CD4-positive, alpha-beta T cell treated with Interleukin-17A for 1 hour (primary cell): Measurements from ENCODE around the gene MACO1.

Experiments used
- DNase-seq: peaks from one replicate; pipeline ENCODE4 v3.0.0-alpha.2; 2020

The MACO1 gene

DNA sequence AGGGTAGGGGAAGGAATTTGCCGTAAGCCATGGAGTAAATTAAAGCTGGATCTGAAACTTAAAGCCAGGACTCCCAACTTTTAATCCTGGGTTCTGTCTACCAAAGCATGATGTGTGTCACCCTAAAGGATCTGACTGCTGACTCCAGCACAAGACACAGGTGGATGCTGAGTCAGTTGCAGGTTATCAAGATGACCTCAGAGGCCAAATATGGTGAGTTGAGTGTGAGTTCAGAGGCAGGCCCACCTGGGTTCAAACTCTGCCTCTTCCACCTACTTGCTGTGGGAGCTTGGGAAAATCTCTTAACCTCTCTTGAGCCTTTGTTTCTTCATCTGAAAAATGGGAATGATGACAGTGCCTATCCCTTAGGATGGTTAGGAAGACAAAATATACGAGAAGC is 96.1 kb downstream of the MACO1 start:
- DNase-seq = no peak

DNA sequence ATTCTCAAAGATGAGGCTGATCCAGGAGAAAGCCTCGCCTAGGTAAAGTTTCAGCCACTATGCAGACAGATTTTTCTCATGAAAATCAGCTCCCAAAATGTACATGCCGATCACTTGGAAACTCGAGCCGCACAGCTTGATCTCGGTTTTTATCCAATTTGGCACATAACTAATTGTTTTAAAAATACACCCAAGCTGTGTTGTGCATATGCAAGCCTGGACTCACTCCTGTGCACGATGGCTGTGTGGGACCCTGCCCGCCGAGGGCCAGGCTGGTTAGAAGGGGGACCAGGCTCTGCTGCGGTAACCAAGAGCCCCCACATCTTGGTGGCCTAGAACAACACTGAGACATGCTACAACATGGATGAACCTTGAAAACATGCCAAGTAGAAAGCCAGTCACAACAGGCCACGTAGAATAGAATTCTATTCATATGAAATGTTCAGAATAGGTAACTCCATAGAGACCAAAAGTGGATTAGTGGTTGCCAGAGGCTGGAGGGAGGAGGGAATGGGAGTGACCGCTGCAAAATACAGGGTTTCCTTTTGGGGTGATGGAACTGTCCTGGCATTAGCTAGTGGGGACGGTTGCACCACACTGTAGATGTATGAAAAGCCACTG is 96.6 kb downstream of the MACO1 start:
- no peak for DNase-seq

DNA sequence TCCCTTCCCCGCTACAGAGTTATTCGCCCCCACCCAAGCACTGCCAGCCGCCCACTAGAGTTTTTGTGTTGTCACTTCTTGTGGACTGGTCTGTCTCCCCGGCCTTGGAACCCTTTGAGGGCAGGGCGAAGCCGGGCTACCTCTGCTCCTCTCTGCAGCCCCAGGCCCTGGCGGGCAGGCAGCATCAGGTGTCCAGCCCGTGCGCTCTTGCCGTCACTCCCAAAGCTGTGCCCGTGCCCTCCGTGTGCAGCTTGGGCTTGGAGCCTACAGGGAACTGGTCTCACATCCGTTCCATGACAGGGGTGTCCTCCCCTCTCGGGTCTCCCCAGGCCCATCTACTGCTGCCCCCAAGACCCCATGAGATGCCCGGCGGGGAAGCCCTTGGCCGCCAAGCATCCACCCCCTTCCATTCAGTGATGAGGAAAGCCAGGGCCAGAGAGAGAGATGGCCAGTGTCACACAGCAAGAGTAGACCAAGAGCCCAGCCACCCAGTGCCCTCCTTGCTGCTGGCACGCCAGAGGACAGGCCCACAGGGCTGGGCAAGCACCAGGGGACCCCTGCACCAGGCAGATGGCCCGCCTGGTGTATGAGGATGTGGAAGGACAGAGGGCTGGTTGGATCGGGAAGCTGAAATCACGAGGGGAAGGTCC is 97.4 kb downstream of the MACO1 start:
- DNase-seq = no peak

DNA sequence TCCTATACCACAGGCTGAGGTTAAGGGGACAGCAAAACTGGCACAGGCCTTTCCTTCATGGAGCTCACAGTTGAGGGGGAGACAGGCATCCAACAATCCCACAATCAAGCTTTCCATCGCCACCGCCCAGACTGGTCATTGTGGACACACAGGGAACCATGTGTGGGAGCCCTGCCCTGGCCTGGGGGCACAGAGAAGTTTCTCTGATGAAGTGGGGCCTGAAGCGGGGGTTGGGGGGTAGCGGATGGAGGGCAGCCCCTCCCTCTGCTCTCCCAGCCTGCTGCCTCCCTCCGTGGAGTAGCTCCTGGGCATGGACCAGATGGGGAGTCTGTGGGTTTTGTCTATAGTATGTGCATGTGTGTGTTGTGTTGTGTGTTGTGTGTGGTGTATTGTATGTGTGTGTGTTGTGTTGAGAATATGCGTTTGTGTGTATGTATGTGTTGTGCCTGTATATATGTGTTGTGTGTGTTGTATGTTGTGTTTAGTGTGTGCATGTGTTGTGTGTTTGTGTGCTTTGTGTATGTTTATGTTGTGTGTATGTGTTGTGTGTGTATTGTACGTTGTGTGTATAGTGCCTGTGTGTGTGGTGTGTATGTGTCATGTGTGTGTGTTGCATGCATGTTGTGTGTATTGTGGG is 98.3 kb downstream of the MACO1 start:
- DNase-seq = no peak

DNA sequence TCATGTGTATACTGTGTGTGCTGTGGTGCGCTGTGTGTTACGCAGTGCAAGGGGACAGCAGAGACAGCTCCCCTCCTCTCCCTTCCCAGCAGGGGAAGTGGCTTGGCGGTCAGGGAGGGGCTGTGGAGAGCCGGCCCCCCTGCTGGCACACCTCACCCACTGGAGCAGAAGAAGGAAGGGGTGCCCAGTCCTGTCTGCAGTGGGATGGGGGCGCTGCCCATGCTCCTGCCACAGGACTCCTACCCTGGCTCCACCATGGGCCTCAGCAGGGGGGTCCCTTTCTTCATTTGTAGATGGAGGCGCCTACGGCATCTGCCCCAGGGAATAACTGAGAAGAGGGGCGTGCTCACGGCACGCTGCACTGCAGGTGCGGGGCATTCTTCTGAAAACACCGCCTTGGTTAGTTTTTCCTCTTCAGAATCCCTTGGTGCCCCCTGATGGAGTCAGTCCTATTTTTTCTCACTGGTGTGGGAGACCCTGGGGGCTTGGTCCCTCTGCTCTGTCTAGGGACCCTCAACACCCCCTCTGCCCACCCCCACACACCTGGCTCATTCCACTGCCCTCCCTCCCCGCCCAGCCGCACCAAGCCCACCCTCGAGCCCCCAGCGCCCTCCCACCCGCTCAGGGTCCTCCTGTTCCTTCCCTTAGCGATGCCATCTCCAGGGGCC is 99.0 kb downstream of the MACO1 start:
- no peak for DNase-seq

DNA sequence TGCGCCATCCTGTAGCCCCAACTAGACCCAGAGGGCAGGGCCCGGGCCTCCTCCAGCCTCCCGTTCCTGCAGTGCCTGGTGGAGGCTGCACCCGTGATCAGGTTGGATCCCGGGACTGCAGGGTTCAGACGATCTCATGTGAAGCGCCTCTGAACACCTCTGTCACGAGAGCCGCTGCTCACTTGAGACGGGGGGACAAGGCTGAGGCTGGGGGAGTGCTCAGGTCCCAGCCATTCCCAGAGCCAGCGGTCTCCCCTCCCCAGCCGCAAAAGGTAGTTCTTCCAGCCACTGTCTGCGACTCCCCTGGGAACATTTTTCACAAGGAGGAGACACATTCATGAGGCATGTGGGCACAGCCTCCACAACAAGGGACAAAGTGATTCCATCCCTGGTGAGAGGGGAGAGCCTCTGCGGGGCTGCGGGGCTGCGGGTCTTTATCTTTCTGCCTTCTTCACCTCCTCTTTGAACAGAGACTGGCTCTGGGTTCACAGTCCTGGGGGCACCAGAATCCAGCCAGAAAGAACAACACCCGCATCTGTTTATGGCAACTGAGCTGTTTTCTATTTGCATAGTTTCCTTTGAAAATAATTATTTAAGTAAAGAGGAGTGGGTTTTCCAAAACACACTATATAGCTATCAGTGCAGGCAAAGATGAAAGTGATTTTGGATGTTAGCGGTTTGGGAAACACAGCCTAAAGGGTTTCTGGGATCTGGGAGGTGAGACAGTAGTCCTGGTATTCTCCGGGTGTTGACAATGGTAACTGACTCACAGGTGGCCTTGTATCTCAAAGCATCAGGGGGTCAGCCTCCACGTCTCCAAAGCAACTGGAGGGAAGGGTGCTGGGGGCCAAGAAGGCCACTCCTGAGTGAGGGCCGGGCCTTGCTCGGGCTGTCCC is 99.7 kb downstream of the MACO1 start:
- no peak for DNase-seq

DNA sequence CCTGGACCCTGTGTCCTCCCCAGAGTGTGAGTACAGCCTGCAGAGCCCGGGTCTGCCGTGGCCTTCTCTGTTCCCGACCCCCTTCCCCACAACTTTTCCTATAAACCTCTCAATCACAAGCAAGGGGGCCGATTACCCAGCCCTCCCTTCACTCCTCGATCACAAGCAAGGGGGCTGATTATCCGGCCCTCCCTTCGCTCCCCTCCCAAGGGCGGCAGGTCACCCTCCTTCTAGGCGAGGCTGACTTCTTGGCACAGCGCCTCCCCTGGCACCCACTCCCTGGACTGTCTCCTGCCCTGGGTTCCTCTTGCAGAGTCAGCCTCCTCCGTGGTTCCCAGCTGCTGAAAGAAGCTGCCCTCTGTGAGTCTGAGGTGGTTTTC is 100.4 kb downstream of the MACO1 start:
- DNase-seq = no peak

DNA sequence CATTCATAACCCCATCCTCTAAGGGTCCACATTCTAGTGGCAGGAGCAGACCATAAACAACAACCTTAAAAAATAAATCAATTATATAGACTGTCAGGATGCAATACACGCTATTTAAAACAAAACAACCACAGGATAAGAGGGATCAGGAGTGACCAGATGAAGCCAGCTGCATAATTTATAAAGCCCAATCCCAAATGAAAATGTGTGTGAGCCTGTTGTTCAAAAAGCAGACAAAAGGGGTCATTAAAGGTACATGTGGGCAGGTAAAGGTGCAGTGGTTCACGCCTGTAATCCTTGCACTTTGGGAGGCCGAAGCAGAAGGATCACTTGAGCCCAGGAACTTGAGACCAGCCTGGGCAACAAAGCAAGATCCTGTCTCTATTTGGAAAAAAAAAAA is 102.3 kb downstream of the MACO1 start:
- no peak for DNase-seq

DNA sequence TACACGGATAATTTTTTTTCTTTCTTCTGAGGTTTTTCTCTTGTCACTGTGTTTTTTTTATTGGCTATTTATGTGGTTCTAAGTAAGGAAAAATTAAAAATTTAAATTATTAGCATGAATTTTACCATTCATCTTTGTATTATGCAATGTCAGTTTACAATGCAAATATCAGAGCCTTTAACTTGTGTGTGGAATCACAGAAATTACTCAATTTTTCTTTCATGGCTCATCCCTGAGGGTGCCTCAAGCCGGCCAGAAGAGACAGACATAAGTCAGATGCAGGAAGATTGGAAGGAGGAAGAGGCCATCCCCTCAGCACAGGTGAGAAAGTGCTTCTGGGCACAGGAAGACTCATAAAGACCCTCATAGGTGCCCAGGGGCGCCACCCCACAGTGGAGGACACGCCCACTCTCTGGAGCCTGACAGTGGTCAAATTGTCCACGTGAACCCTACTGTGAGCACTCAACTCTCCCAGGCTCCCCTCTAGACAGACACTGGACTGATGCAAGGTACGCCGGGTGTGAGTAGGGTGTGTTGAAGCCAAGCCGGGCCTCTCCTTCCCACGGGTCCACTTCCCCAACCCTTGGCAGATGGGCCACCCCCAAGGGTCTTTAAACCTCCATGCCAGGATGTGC is 103.2 kb downstream of the MACO1 start:
- DNase-seq = no peak

DNA sequence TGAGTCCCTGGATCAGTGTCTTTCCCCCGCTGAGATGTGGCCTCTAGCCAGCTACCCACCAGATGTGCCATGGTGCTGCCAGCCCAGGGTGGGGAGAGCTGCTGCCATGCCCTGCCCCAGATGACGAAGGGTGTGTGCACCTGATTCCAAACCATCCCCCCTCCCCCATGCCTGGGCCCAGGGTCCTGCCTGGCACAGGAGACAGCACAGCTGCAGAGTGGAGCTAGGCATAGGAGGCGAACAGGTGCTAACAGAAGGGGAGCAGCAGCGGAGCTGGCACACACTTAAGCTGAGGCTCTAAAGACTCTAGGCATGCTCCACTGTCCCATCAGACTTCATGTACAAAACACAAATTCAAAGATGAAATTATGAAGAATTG is 103.7 kb downstream of the MACO1 start:
- DNase-seq = no peak

DNA sequence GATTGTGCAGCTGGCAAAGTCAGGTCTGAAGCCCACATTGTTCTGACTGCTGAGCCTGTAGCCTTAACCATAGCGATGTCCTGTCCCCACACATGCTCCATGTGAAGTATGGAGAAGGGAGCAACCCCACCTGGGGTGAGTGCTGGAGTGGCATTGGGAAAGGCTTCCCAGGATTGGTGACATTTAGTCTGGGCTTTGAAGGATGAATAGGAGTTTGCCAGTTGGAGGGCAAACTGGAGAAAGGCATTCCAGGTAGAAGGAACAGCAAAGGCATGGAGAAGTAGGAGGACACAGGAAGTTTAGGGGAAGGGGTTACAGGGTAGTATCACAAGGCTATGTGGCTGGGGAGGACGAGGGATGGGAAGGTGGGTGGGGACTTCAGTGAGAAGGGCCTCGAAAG is 105.4 kb downstream of the MACO1 start:
- no peak for DNase-seq

DNA sequence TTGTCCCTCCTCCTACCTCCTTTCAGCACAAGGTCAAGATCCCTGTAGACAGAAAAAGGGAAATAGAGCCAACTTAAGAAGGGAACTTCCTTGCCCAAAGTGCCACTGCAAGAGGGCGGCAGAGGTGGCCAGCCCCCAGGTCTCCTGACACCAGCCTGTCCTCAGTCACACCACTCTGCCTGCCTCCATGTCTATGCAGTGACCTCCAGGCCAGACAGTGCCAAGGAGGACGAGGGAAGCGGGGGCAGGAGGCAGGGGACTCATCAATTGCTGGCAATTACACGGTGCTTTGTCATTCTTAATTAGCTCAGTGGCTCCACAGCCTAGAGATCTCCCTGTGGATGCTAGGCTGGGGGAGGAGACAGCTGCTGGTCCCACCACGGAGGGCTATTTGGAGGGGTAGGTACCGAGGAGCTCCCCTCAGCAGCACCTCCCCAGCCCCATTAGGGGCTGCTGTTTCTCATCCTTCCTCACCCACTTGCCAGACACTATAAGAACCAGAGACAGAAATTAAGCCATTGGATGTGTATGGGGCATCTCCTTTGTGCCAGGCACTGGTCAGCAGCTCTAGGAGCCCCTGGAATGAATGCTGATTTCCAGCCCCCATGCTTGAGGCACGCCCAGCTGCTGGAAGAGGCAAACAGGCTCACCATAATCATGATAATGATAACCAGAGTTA is 106.6 kb downstream of the MACO1 start:
- DNase-seq = no peak

DNA sequence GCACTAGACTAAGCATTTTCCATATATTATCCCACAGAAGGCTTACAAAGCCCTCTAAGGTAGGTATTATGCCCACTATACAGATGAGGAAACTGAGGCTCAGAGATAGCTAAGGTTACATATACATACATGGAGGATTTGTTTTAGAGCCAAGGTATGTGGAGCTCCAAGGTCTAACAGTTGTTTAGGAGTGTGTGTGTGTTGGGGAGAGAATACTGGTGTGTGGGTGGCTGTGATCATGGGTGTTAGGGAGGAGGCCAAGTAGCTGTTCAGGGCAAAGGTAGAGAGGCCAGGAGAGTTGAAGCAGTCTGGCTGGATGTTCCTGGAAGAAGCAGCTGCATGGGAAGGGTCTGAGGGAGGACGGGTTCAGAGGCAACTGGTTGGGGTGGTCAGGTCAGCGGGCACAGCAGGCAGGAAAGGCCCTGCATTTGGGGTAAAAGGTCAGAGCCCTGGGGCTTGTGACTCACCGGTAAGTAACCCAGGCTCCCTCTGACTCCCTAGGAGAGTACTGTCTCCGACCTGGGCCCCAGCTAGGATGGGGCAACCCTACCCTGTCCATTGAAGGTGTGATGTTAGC is 107.6 kb downstream of the MACO1 start:
- no peak for DNase-seq

DNA sequence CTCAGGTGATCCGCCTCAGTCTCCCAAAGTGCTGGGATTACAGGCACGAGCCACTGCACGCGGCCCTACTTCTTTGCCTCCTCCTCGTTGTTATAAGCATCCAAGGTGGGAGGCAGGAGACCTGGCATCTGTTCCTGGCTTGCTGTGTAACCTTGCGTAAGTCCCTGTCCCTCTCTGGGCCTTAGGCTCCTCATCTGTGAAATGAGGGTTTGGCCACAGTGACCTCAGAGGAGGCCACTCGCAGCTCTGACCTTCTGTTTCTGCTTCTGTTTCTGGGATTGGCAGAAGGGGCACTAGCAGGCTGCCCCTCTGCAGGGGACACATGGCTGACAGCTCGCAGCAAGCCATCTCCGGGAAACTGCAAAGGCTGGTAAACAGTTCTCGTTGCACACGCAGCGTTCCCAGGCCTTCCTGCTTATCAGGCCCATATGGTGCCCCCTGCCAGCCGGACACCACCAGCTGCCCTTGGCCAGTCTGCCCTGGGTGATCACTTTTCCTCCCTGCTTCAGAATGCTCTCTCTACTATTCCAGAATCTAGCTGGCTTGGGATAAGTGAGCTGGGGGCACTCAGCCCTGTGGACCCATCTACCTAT is 110.1 kb downstream of the MACO1 start:
- no peak for DNase-seq

DNA sequence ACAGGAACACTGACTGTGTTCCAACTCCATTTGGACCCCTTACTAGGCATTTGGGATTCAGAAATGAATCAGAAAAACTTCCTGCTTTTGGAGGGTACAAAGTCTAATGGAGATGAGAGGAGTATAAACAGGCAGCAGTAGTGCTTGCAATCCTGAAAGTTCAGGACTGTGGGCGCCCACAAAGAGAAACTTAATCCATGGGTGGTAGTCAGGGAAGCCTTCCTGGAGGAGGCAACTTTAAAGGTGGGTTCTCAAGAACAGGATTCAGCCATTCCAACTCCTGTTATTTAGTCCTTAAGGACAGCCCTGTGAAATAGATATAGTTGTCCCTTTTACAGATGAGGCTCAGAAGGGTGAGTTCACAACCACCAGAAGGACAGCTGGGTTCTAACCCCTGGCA is 110.7 kb downstream of the MACO1 start:
- DNase-seq = no peak

DNA sequence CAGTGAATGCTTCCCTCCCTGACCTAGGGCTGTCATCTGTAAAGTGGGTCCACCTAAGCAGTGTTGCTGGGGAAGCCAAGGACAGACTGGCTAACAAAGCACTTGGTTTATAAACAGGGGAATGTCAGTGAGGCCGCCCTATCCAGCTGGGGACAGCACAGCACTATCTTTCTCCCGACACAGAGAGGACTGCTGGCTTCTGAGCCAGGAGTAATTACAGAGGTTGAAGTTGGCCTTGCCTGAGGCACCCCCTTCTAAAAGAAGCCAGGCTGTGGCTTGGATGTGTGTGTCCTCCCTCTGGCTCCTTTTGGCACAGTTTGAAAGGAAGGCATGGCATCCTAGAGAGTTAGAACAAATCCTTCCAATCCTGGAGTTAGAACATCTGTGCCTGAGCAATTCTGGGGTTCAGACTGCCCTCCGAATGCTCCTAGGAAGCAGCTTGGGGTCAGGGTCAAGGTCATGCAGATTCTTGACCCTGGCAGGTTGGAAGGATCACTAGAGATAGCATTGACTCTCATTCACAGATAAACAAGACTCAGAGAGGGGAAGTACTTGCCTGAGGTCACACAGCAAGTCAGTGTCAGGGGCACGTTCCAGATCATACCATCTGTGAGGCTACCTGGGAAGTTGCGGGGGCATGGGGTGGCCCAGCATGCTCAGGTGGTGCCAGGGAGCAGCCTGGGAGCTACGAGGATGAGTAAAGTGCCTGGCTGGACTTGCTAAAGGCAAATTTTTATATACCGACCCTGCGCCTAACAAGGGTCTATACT is 111.4 kb downstream of the MACO1 start:
- no peak for DNase-seq

DNA sequence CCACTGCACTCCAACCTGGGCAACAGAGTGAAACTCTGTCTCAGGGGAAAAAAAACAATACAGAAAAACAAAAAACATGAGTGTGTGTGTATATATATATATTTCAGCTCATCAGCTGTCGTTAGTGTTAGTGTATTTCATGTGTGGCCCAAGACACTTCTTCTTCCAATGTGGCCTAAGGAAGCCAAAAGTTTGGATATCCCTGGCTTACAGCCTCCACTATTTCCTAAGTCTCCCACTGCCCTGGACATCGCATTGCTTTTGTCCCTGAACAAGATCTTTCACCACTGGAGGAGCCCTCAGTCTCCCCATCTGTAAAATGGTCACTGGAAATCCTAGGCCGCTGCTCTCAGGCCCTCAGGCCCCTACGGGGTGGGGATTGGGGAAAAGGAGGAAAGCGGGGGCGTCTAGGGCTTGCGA is 112.3 kb downstream of the MACO1 start:
- no peak for DNase-seq

DNA sequence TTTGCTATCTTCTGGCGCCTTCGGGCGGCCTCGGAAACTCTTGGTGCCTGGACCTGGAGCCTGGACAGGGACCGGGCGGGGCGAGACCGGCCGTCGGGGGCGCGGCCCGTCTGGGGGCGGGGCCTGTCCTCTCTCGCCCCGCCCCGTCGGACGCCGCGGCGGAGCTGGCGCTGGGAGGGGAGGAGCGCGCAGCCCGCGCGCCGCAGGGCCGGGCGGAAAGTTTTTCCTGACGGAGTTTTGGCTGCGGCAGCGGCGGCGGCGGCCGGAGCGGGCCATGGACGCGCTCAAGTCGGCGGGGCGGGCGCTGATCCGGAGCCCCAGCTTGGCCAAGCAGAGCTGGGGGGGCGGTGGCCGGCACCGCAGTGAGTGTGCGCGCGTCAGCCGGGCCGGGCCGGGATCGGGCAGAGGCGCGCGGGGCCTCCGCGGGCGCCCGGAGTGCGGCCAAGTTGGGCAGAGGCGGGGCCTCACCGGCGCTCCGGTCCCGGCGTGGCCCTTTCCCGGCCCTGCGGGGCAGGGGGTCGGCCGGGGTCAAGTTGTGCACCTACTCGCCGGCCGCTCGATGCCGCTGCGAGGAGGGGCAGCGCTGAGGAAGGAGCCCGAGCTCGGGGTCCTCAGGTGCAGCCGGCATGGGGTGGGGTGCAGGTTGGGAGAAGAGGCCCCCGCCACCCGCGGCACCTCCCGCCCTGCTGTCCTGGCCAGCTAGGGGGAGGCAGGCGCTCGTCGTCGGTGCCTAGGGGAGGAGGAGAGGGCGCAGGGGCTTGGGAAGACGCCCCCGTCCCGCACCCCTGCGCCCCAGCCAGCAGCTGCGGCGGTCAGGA is 112.9 kb downstream of the MACO1 start, which contains the start of gene LDLRAP1:
Gene LDLRAP1 (plus strand): TSS at position 182 of the 818 bp plus-strand sequence. CDS start 93 bp downstream, at position 275.
- peak; percentile 63 for DNase-seq

DNA sequence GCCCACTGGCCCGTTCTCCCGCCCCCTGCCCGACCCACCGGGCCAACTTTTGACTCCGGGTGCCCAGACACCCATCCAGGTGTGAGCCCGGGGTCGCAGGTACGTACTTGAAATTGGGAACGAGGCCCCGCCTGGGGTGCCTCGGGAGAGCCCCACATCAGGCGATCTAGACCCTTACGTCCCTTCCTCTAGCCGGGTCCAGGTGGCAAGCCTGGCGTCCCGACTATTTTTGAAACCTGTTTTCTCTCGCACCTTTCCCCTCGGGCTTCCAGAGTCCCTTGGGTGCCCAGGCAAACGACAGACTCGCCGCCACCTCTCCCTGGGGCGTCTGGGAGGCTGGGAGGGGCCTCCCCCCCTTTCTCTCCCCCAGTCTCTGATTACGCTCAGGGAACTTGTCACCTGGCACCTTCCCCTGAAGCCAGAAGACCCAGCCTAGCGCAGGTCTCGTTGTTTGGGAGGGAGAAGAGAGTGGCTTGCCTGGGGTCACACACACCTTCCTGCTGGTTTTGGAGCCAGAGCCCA is 113.6 kb downstream of the MACO1 start:
- DNase-seq = no peak
